Trophoblast cell (in vitro differentiated cells and primary cell): Measurements from ENCODE around the gene LZTFL1.

Source experiments
- DNase-seq, 2 donors: peaks; one replicate each; pipeline ENCODE4 v3.0.0-alpha.2; 2016
- H2AFZ ChIP-seq: 2 replicates; pipeline ENCODE4 v1.6.1; 2013; ENCODE audit warnings: low read length, moderate library complexity, mild to moderate bottlenecking; ENCODE audit not compliant: insufficient read depth, poor library complexity
- H2AK5ac ChIP-seq: 2 replicates; pipeline ENCODE4 v1.6.1; 2013; ENCODE audit warnings: mild to moderate bottlenecking, low read length
- H2BK120ac ChIP-seq: 2 replicates; pipeline ENCODE4 v1.6.1; 2013; ENCODE audit warnings: low read length, mild to moderate bottlenecking, moderate library complexity; ENCODE audit not compliant: insufficient read depth, poor library complexity
- H2BK12ac ChIP-seq: 2 replicates; pipeline ENCODE4 v1.6.1; 2013; ENCODE audit warnings: mild to moderate bottlenecking, low read length, moderate library complexity
- H2BK5ac ChIP-seq: 2 replicates; pipeline ENCODE4 v1.6.1; 2013; ENCODE audit warnings: low read length, low read depth, moderate library complexity, mild to moderate bottlenecking; ENCODE audit not compliant: poor library complexity
- H3K14ac ChIP-seq: 2 replicates; pipeline ENCODE4 v1.6.1; 2013; ENCODE audit warnings: mild to moderate bottlenecking, low read length
- H3K18ac ChIP-seq: 2 replicates; pipeline ENCODE4 v1.6.1; 2013; ENCODE audit warnings: mild to moderate bottlenecking, low read length
- H3K23ac ChIP-seq: 2 replicates; pipeline ENCODE4 v1.6.1; 2013; ENCODE audit warnings: low read length
- H3K27ac ChIP-seq: 2 replicates; pipeline ENCODE4 v1.5.1; 2013; ENCODE audit warnings: low read depth, mild to moderate bottlenecking, inconsistent platforms, low read length, moderate library complexity
- H3K27me3 ChIP-seq: 2 replicates; pipeline ENCODE4 v1.6.1; 2013; ENCODE audit warnings: inconsistent platforms, mild to moderate bottlenecking, low read length, moderate library complexity; ENCODE audit not compliant: insufficient read depth
- H3K36me3 ChIP-seq, 2 experiments: 1 replicate in 1 of 2; 2 replicates in 1 of 2; pipeline ENCODE4 v1.6.1; 2013; ENCODE audit warnings: low read length in 2 of 2, mild to moderate bottlenecking in 2 of 2, moderate library complexity in 1 of 2; ENCODE audit not compliant: insufficient read depth in 2 of 2, control insufficient read depth in 1 of 2
- H3K4ac ChIP-seq: 2 replicates; pipeline ENCODE4 v1.6.1; 2013; ENCODE audit warnings: low read depth, mild to moderate bottlenecking, low read length, moderate library complexity
- H3K4me1 ChIP-seq, 2 experiments: 1 replicate in 1 of 2; 2 replicates in 1 of 2; pipeline ENCODE4 v1.6.1; 2013; ENCODE audit warnings: low read length in 2 of 2, mild to moderate bottlenecking in 2 of 2, moderate library complexity in 1 of 2; ENCODE audit not compliant: insufficient read depth in 2 of 2, control insufficient read depth in 1 of 2
- H3K4me2 ChIP-seq: 2 replicates; pipeline ENCODE4 v1.6.1; 2013; ENCODE audit warnings: inconsistent platforms, mild to moderate bottlenecking, low read length, moderate library complexity
- H3K4me3 ChIP-seq: 2 replicates; pipeline ENCODE4 v1.5.1; 2013; ENCODE audit warnings: mild to moderate bottlenecking, low read depth, low read length, inconsistent platforms
- H3K79me1 ChIP-seq: one replicate; pipeline ENCODE4 v1.6.1; 2013; ENCODE audit warnings: low read length
- H3K79me2 ChIP-seq: 2 replicates; pipeline ENCODE4 v1.6.1; 2013; ENCODE audit warnings: low read length, mild to moderate bottlenecking; ENCODE audit not compliant: control insufficient read depth, insufficient read depth, poor library complexity
- H3K9ac ChIP-seq: 2 replicates; pipeline ENCODE4 v1.6.1; 2013; ENCODE audit warnings: mild to moderate bottlenecking, low read length
- H3K9me3 ChIP-seq: 2 replicates; pipeline ENCODE4 v1.6.1; 2013; ENCODE audit warnings: low read depth, mild to moderate bottlenecking, control low read depth, inconsistent platforms, low read length; ENCODE audit not compliant: insufficient read depth
- H4K12ac ChIP-seq: 2 replicates; pipeline ENCODE4 v1.6.1; 2013; ENCODE audit warnings: low read depth, mild to moderate bottlenecking, low read length, moderate library complexity
- H4K8ac ChIP-seq: 2 replicates; pipeline ENCODE4 v1.6.1; 2013; ENCODE audit warnings: low read depth, mild to moderate bottlenecking, low read length, moderate library complexity
- H4K91ac ChIP-seq: one replicate; pipeline ENCODE4 v1.6.1; 2013; ENCODE audit warnings: low read depth, mild to moderate bottlenecking, low read length, moderate library complexity
- WGBS: extraction: QIAGEN DNeasy Blood & Tissue Kit; methylation state at CpG from one replicate; pipeline ENCODE4 v1.1.7; 2013; ENCODE audit warnings: missing lambda C conversion rate; ENCODE audit not compliant: insufficient read length, insufficient coverage; ENCODE audit errors: extremely low coverage; 5-methylcytosine and 5-hydroxymethylcytosine counted together

Gene LZTFL1

DNA sequence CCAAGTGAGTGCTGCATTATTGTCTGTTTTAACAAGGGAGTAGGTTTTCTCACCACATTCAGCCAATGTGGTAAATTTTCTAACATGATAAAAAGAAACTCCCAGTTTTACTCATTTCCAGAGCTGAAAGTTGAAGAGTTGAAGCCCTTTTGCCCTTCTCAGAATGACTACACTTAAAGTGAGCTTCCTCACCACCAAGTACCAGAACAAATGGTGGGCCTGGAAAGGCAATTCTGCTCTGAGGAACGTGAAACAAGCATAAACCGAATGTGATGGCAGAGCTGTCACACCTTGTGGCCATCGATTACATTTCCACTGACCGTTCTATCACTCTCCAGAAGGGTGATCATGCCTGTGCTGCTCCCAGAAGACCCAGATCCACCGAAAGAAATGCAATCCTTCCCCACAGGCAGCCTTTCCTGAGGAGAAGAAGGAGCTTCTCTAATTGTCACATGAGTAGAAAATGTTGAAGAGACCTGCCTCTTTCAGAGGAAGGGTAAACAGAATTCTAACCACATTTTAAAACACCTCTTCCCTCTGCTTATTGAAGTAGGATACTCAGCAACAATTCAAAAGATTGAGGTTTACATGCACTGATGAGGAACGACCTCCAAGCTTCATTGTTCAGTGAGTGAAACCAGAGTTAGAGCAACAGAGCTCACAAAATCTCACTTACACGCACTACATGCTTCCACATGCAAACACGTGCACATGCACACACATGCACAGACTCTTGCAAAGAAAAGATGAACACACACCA lies 23.0 kb upstream of the LZTFL1 start:
- no peak overlapping the region for H3K4me3 ChIP-seq
- no peak overlapping the region for H3K4ac ChIP-seq
- no peaks in the 10 kb centered on the region for H3K27me3 ChIP-seq
- H3K79me1 ChIP-seq, result no peaks in the 10 kb centered on the region
- DNase-seq, result no peak
- no peak overlapping the region for H2BK5ac ChIP-seq
- no peak overlapping the region for H2BK120ac ChIP-seq
- H4K8ac ChIP-seq, result no peak overlapping the region
- no peak overlapping the region for H2AFZ ChIP-seq
- H3K23ac ChIP-seq, result no peak overlapping the region
- H3K36me3 ChIP-seq, result no peaks in the 10 kb centered on the region
- H4K12ac ChIP-seq, result no peak overlapping the region
- no peak overlapping the region for H3K4me2 ChIP-seq
- H3K14ac ChIP-seq, result no peak overlapping the region
- H4K91ac ChIP-seq, result no peak overlapping the region
- H3K18ac ChIP-seq, result no peak overlapping the region
- no peak overlapping the region for H3K27ac ChIP-seq
- no peak overlapping the region for H2BK12ac ChIP-seq
- H2AK5ac ChIP-seq, result no peak overlapping the region
- peaks cover 3% of the 10 kb centered on the region for H3K9me3 ChIP-seq
- no peaks in the 10 kb centered on the region for H3K4me1 ChIP-seq
- H3K9ac ChIP-seq, result no peak overlapping the region
- H3K79me2 ChIP-seq, result no peaks in the 10 kb centered on the region
- WGBS, result no CpG with 5 or more reads among the region's 8 CpGs

DNA sequence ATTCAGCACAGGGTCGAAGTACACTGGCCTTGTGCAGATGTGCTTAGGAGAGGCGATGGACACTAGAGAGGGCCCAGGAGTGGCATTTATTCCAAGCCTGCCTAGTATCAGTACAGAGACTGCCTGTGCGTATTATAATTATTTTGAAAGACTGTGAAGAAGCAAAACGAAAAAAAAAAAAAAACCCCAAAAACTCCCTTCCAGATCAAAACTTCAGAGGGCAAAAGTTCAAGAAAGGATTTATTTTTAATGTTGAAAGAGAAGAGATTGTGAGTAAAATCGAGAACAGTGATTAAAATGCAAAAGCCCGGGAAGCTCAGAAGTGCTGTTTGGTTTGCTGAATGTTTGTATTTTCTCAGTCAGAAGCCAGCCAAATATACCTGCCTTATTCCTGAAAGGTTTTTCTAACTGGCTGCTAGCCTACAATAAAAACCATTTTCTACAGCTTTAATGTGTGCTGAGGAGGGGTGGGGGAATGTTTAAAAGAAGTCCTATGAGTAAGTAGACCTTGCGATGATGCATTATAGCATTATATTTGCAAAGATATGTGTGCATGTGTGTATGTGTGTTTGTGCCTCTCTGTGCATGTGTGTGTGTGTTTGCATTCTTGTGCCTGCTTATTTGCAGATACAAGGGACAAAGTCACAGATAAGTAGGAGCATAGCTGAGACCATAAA lies 19.3 kb upstream of the LZTFL1 start:
- Histone ChIP-seq H3K27ac (no peak overlapping the region), H4K8ac (no peak overlapping the region), H2BK5ac (no peak overlapping the region), H3K4me3 (no peak overlapping the region), H3K36me3 (no peaks in the 10 kb centered on the region), H2BK120ac (no peak overlapping the region), H2BK12ac (no peak overlapping the region), H3K4me1 (no peaks in the 10 kb centered on the region), H3K14ac (no peak overlapping the region), H3K79me1 (no peaks in the 10 kb centered on the region), H3K9me3 (peaks cover 3% of the 10 kb centered on the region), H3K27me3 (no peaks in the 10 kb centered on the region), H3K9ac (no peak overlapping the region), H2AFZ (no peak overlapping the region), H3K18ac (no peak overlapping the region), H3K79me2 (no peaks in the 10 kb centered on the region), H3K4ac (no peak overlapping the region), H3K23ac (no peak overlapping the region), H4K91ac (no peak overlapping the region), H2AK5ac (no peak overlapping the region), H3K4me2 (no peak overlapping the region), H4K12ac (no peak overlapping the region)
- 100% methylated on average over 1 of the region's 7 CpGs for WGBS
- DNase-seq, result no peak

DNA sequence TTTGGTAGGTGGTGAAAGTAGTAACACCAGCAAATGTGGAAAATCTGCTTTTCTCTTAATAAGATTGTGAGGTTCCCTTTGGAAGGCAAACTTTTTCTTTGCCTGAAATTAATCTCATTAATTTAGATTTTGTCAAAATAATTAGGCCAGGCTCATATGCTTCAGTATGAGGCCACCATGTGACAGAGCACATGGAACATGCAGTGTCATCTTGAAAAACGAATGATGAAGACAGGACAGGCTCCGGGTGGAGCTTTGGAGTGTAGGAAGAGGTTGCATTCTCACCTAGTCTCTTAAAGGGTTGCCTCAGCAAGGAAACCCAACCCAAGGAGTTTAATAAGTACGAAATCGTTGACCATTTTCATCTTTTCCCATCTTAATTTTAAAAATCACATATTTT lies 18.6 kb upstream of the LZTFL1 start:
- H2AFZ ChIP-seq, result no peak overlapping the region
- H2BK120ac ChIP-seq, result no peak overlapping the region
- H3K9me3 ChIP-seq, result peaks cover 3% of the 10 kb centered on the region
- H3K4me3 ChIP-seq, result no peak overlapping the region
- H3K27me3 ChIP-seq, result no peaks in the 10 kb centered on the region
- DNase-seq, result no peak
- H3K23ac ChIP-seq, result no peak overlapping the region
- no peak overlapping the region for H2BK5ac ChIP-seq
- no peaks in the 10 kb centered on the region for H3K4me1 ChIP-seq
- H2BK12ac ChIP-seq, result no peak overlapping the region
- no peaks in the 10 kb centered on the region for H3K79me2 ChIP-seq
- H3K18ac ChIP-seq, result no peak overlapping the region
- H4K91ac ChIP-seq, result no peak overlapping the region
- H2AK5ac ChIP-seq, result no peak overlapping the region
- H3K14ac ChIP-seq, result no peak overlapping the region
- no peak overlapping the region for H3K9ac ChIP-seq
- H3K27ac ChIP-seq, result no peak overlapping the region
- H3K4me2 ChIP-seq, result no peak overlapping the region
- no peak overlapping the region for H3K4ac ChIP-seq
- WGBS, result no CpG with 5 or more reads among the region's 4 CpGs
- no peaks in the 10 kb centered on the region for H3K79me1 ChIP-seq
- H3K36me3 ChIP-seq, result no peaks in the 10 kb centered on the region
- H4K8ac ChIP-seq, result no peak overlapping the region
- no peak overlapping the region for H4K12ac ChIP-seq

DNA sequence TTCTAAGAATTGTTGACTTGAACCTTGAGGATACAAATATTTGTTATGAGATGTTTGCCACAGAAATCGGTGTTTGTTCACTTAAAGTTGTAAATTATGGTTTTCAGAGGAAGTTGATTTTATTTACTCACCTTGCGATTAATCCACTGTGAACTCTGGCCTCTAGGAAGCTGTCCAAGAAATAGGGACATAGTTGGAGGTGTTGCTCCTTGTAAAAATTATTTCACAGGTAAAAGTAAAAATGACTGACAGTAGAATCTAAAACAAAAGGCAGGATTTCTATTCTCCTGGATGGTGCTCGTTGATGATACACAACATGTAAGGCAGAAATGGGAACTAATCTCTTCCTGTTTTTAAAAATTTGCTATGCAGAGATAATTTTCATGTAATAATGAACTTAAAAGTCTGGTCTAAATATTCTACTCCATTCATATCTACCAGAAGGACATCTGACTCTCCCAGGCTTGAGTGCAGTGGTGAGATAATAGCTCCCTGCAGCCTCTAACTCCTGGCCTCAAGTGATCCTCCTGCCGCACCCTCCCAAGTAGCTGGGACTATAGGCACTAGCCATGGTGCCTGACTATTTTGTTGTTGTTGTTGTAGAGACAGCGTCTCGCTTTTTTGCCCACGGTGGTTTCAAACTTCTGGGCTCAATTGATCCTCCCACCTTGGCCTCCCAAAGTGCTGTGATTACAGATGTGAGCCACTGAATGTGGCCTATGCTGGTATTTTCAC lies 17.1 kb upstream of the LZTFL1 start:
- Histone ChIP-seq H3K9ac (no peak overlapping the region), H3K14ac (no peak overlapping the region), H3K4me1 (no peaks in the 10 kb centered on the region), H2AFZ (no peak overlapping the region), H3K27ac (no peak overlapping the region), H3K27me3 (no peaks in the 10 kb centered on the region), H3K23ac (no peak overlapping the region), H3K4me2 (no peak overlapping the region), H4K12ac (no peak overlapping the region), H4K91ac (no peak overlapping the region), H2AK5ac (no peak overlapping the region), H3K4ac (no peak overlapping the region), H3K9me3 (peaks cover 3% of the 10 kb centered on the region), H4K8ac (no peak overlapping the region), H2BK5ac (no peak overlapping the region), H2BK120ac (no peak overlapping the region), H3K4me3 (no peak overlapping the region), H3K18ac (no peak overlapping the region), H2BK12ac (no peak overlapping the region), H3K79me1 (no peaks in the 10 kb centered on the region), H3K79me2 (no peaks in the 10 kb centered on the region), H3K36me3 (no peaks in the 10 kb centered on the region)
- DNase-seq, result no peak
- WGBS, result no CpG with 5 or more reads among the region's 7 CpGs
